Measurements from ENCODE around the gene DDIT4. TPM values are rescaled to one million over a fixed set of nuclear protein-coding genes. Genes with fewer than 3 reads are reported as not detected.
A peak's percentile ranks its signal among the peaks of the same experiment; 100 is the strongest.

DDIT4 gene
- total and polyA plus RNA-seq, 9 of the 15 experiments (the other 6 are each of a cell fraction or from before 2014, with no cell fraction given), result 8.2 to 675 (median 159) TPM

DNA sequence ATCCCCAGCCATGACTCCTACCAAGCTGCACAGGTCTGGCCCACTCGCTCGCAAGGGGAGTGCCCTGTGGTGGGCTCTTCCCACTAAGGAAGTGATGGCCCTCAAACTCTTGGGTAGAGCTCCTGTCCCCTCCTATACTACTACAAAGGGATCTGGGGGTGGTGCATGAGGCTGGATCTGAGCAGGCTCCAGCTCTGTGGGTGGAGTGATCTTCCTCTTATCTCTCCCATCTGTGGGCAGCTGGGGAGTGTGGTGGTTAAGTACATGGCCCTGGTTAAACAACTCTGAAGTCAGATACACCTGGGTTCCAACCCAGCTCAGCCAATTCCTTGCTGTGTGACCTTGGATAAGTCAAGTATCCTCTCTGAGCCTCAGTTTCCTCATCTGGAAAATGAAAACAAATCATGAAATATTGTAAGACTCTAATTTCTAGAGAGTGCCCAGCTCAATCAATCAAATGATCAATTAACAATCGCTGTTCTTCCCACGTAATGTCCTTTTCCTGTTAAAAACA, 17.4 kb downstream of the DDIT4 start (continued):
- peak; percentile 46 to 50; a peak in 2 of 4 replicates for TF ChIP-seq MAZ (CRISPR knock-in tag; conservative IDR thresholded peaks at IDR 0.05 in 1 of 2, IDR thresholded peaks at IDR 0.05 in 1 of 2)
- TF ChIP-seq, protein P1, sequence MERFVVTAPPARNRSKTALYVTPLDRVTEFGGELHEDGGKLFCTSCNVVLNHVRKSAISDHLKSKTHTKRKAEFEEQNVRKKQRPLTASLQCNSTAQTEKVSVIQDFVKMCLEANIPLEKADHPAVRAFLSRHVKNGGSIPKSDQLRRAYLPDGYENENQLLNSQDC (CRISPR knock-in tag; IDR thresholded peaks at IDR 0.05), result no peak
- peak; percentile 46; the same call in 1 of the 2 replicates for TF ChIP-seq TEAD4 (IDR thresholded peaks at IDR 0.05; ENCODE audit: low read length)
- TF ChIP-seq TEAD4 (CRISPR knock-in tag; IDR thresholded peaks at IDR 0.05; ENCODE audit: borderline replicate concordance), result no peak
- peak in 1 of 2 experiments; percentile 22; a peak in 1 of 4 replicates for TF ChIP-seq HDAC1 (IDR thresholded peaks at IDR 0.05)
- no peak for TF ChIP-seq ZBTB43 (CRISPR knock-in tag; IDR thresholded peaks at IDR 0.05)
- no peak for TF ChIP-seq TCF7L2 (IDR thresholded peaks at IDR 0.05; ENCODE audit: low read depth, low read length)
- TF ChIP-seq HEY1 (CRISPR knock-in tag; IDR thresholded peaks at IDR 0.05; ENCODE audit: borderline replicate concordance), result 0 out of 2 replicates have a peak, but pooled peaks have one; percentile 19
- TF ChIP-seq, protein P2, sequence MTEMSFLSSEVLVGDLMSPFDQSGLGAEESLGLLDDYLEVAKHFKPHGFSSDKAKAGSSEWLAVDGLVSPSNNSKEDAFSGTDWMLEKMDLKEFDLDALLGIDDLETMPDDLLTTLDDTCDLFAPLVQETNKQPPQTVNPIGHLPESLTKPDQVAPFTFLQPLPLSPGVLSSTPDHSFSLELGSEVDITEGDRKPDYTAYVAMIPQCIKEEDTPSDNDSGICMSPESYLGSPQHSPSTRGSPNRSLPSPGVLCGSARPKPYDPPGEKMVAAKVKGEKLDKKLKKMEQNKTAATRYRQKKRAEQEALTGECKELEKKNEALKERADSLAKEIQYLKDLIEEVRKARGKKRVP (CRISPR knock-in tag; IDR thresholded peaks at IDR 0.05), result 0 out of 2 replicates have a peak, but pooled peaks have one; percentile 43
- TF ChIP-seq, protein P3, sequence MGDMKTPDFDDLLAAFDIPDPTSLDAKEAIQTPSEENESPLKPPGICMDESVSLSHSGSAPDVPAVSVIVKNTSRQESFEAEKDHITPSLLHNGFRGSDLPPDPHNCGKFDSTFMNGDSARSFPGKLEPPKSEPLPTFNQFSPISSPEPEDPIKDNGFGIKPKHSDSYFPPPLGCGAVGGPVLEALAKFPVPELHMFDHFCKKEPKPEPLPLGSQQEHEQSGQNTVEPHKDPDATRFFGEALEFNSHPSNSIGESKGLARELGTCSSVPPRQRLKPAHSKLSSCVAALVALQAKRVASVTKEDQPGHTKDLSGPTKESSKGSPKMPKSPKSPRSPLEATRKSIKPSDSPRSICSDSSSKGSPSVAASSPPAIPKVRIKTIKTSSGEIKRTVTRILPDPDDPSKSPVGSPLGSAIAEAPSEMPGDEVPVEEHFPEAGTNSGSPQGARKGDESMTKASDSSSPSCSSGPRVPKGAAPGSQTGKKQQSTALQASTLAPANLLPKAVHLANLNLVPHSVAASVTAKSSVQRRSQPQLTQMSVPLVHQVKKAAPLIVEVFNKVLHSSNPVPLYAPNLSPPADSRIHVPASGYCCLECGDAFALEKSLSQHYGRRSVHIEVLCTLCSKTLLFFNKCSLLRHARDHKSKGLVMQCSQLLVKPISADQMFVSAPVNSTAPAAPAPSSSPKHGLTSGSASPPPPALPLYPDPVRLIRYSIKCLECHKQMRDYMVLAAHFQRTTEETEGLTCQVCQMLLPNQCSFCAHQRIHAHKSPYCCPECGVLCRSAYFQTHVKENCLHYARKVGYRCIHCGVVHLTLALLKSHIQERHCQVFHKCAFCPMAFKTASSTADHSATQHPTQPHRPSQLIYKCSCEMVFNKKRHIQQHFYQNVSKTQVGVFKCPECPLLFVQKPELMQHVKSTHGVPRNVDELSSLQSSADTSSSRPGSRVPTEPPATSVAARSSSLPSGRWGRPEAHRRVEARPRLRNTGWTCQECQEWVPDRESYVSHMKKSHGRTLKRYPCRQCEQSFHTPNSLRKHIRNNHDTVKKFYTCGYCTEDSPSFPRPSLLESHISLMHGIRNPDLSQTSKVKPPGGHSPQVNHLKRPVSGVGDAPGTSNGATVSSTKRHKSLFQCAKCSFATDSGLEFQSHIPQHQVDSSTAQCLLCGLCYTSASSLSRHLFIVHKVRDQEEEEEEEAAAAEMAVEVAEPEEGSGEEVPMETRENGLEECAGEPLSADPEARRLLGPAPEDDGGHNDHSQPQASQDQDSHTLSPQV (IDR thresholded peaks at IDR 0.05), result peak; percentile 89
- TF ChIP-seq, protein P4, sequence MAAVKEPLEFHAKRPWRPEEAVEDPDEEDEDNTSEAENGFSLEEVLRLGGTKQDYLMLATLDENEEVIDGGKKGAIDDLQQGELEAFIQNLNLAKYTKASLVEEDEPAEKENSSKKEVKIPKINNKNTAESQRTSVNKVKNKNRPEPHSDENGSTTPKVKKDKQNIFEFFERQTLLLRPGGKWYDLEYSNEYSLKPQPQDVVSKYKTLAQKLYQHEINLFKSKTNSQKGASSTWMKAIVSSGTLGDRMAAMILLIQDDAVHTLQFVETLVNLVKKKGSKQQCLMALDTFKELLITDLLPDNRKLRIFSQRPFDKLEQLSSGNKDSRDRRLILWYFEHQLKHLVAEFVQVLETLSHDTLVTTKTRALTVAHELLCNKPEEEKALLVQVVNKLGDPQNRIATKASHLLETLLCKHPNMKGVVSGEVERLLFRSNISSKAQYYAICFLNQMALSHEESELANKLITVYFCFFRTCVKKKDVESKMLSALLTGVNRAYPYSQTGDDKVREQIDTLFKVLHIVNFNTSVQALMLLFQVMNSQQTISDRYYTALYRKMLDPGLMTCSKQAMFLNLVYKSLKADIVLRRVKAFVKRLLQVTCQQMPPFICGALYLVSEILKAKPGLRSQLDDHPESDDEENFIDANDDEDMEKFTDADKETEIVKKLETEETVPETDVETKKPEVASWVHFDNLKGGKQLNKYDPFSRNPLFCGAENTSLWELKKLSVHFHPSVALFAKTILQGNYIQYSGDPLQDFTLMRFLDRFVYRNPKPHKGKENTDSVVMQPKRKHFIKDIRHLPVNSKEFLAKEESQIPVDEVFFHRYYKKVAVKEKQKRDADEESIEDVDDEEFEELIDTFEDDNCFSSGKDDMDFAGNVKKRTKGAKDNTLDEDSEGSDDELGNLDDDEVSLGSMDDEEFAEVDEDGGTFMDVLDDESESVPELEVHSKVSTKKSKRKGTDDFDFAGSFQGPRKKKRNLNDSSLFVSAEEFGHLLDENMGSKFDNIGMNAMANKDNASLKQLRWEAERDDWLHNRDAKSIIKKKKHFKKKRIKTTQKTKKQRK (IDR thresholded peaks at IDR 0.05; ENCODE audit: borderline replicate concordance, low read depth, low read length), result no peak
- 0 out of 2 replicates have a peak, but pooled peaks have one; percentile 37 for TF ChIP-seq MEF2D (tag; conservative IDR thresholded peaks at IDR 0.05; ENCODE audit: low read depth)
- TF ChIP-seq ARID1B (IDR thresholded peaks at IDR 0.05), result peak; percentile 54; the same call in 1 of the 2 replicates
- peak; percentile 74 for TF ChIP-seq SMARCE1 (IDR thresholded peaks at IDR 0.05)
- TF ChIP-seq MYC (IDR thresholded peaks at IDR 0.05; ENCODE audit: low read depth, low read length), result peak; percentile 19; the same call in 1 of the 2 replicates
- TF ChIP-seq MYC (CRISPR knock-in tag; IDR thresholded peaks at IDR 0.05; ENCODE audit: borderline replicate concordance, low read depth), result no peak; the same call in 1 of the 2 replicates
- TF ChIP-seq DPF2 (IDR thresholded peaks at IDR 0.05), result peak; percentile 67
- peak; percentile 57 for TF ChIP-seq EP300 (IDR thresholded peaks at IDR 0.05; ENCODE audit: low read length)
